ENCODE results near the gene EIF4B.

DNA sequence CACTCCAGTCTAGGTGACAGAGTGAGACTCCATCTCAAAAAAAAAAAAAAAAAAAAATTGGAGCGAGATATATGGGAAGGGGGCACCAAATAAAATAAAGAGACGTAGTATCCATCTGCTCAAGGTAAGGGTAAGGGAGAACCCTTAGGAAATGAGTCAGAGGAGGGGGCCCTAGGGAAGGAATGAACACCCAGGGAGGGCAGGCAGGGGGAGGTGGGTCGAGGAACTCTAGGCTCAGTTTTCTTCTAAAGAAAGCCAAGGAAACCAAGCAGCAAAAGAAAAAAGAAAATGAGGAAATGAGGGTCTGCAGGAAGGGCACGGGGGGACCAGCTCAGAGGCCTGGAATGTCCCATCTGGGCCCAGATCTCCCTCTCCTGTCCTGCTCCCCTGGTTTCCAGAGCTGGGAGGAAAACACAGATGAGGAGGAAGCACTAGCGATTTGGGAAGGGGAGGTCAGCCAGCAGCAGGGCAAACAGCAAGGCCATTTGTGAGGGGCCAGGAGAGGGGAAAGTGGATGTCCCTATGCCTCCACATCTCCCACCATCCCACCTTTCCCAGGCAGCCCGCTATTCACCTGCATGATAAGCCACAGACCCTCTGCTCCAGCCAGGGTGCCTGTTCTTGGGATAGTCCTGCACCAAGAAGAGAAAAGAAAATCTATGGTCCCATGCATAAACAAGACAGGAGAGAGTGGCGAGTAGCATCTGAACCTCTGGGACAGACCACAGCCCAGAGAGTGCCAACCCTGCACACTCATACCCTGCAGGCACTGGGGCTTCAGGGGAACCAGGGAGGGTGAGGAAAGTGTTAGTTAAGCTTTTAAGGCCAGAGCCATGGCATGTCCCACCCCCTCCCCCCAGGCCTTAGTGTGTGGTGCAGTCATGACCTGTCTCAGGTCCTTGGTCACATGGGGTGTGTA lies 61.1 kb downstream of the EIF4B start:
- TF ChIP-seq, protein P1, sequence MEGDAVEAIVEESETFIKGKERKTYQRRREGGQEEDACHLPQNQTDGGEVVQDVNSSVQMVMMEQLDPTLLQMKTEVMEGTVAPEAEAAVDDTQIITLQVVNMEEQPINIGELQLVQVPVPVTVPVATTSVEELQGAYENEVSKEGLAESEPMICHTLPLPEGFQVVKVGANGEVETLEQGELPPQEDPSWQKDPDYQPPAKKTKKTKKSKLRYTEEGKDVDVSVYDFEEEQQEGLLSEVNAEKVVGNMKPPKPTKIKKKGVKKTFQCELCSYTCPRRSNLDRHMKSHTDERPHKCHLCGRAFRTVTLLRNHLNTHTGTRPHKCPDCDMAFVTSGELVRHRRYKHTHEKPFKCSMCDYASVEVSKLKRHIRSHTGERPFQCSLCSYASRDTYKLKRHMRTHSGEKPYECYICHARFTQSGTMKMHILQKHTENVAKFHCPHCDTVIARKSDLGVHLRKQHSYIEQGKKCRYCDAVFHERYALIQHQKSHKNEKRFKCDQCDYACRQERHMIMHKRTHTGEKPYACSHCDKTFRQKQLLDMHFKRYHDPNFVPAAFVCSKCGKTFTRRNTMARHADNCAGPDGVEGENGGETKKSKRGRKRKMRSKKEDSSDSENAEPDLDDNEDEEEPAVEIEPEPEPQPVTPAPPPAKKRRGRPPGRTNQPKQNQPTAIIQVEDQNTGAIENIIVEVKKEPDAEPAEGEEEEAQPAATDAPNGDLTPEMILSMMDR (IDR thresholded peaks at IDR 0.05; ENCODE audit: borderline replicate concordance, extremely low read depth, low read length, poor library complexity, severe bottlenecking) = no peak
- TF ChIP-seq EZH2 (IDR thresholded peaks at IDR 0.05; ENCODE audit: borderline replicate concordance, low read depth, low read length, severe bottlenecking) = no peak
